Body of pancreas (tissue), 4 donors: ENCODE measurements around the gene DCAF7. TPM values are rescaled to one million over a fixed set of nuclear protein-coding genes. Genes with fewer than 3 reads are reported as not detected.

Experiments used
- ATAC-seq: fragments of 150-250 bp; one replicate; pipeline ENCODE4 v1.9.1; 2016
- DNase-seq, 4 donors: peaks; one replicate each; pipeline ENCODE4 v3.0.0-alpha.2; 2019
- H3K27ac ChIP-seq, 4 donors: fragments of 200-600 bp; sonication (generic); 1 replicate in 3 of 4; 2 replicates in 1 of 4; pipeline versions ENCODE4 v1.5.1 to v1.6.1; 2016 to 2019; ENCODE audit warnings: mild to moderate bottlenecking in 1 of 4, mixed read lengths in 1 of 4, moderate library complexity in 1 of 4
- H3K27me3 ChIP-seq, 2 donors: fragments of 200-600 bp; sonication (generic); one replicate each; pipeline ENCODE4 v1.6.0; 2016; ENCODE audit warnings: mild to moderate bottlenecking in 1 of 2
- H3K36me3 ChIP-seq, 2 donors: fragments of 200-600 bp; sonication (generic); replicated peaks in 1 of 2; 2 replicates each; pipeline ENCODE4 v1.5.1; 2016; ENCODE audit warnings: low read depth in 2 of 2; ENCODE audit not compliant: insufficient read depth in 1 of 2
- H3K4me1 ChIP-seq: fragments of 200-600 bp; sonication (generic); one replicate; pipeline ENCODE4 v1.6.0; 2016
- H3K4me3 ChIP-seq, 2 donors: fragments of 200-600 bp; sonication (generic); 1 replicate in 1 of 2; 2 replicates in 1 of 2; pipeline ENCODE4 v1.5.1; 2016 to 2019
- H3K9me3 ChIP-seq, 3 donors: fragments of 200-600 bp; sonication (generic); 1 replicate in 2 of 3; 2 replicates in 1 of 3; pipeline ENCODE4 v1.5.1; 2016
- POLR2A ChIP-seq, 3 donors: fragments of 450-650 bp; IDR thresholded peaks; one replicate each; pipeline ENCODE4 v1.6.1; 2016; ENCODE audit warnings: antibody characterized with exemption in 3 of 3, mild to moderate bottlenecking in 2 of 3
- WGBS, 2 donors: methylation state at CpG; one replicate each; pipeline ENCODE4 v1.1.5; 2017; 5-methylcytosine and 5-hydroxymethylcytosine counted together
- intact Hi-C: fragments of 100-400 bp; cut with DNase I; formaldehyde crosslinking; loops from one replicate; pipeline ENCODE4 v1.15.1; 2023
- total RNA-seq, 2 donors: library from RNA; depleted of rRNA; stranded (reverse); fragments of >200 nt; gene quantifications; one replicate each; pipeline ENCODE4 v1.1.0, GENCODE V29; 2016
- TF ChIP-seq, protein P1 (sequence below), 7 experiments: fragments of 450-650 bp in 4 of 7; fragments of 200-600 bp in 3 of 7; sonication (generic) in 3 of 7; IDR thresholded peaks; one replicate each; pipeline ENCODE4 v1.5.1; 2016 to 2019; ENCODE audit warnings: antibody characterized with exemption in 7 of 7

DCAF7 gene
- total RNA-seq, 2 donors from 2014 or later: 16.8 to 16.9 TPM

DNA sequence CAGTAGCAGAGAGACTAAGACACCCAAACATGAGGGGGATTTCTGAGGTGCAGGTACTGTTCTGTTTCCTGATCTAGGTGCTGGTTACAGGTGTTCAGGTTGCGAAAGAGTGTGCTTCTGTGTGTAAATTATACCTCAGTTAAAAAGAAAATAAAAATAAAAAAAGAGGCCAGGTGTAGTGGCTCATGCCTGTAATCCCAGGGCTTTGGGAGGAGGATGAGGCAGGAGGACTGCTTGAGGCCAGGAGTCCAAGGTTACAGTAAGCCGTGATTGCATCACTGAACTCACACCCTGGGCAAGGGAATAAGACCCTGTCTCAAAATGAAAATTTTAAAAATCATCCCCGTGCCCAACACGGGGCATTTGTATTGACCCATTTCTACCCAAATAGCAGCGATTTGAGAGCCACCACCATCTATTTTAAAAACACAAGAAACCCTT, 3.2 kb upstream of the DCAF7 start:
- Histone ChIP-seq H3K4me1 (peaks cover 18% of the 10 kb centered on the region), H3K27me3 (no peaks in the 10 kb centered on the region), H3K36me3 (no peaks in the 10 kb centered on the region), H3K9me3 (no peaks in the 10 kb centered on the region), H3K27ac (no peak overlapping the region), H3K4me3 (no peak overlapping the region)
- DNase-seq: no peak
- TF ChIP-seq, protein P1, sequence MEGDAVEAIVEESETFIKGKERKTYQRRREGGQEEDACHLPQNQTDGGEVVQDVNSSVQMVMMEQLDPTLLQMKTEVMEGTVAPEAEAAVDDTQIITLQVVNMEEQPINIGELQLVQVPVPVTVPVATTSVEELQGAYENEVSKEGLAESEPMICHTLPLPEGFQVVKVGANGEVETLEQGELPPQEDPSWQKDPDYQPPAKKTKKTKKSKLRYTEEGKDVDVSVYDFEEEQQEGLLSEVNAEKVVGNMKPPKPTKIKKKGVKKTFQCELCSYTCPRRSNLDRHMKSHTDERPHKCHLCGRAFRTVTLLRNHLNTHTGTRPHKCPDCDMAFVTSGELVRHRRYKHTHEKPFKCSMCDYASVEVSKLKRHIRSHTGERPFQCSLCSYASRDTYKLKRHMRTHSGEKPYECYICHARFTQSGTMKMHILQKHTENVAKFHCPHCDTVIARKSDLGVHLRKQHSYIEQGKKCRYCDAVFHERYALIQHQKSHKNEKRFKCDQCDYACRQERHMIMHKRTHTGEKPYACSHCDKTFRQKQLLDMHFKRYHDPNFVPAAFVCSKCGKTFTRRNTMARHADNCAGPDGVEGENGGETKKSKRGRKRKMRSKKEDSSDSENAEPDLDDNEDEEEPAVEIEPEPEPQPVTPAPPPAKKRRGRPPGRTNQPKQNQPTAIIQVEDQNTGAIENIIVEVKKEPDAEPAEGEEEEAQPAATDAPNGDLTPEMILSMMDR (IDR thresholded peaks at IDR 0.05): no peak
- no peak for TF ChIP-seq POLR2A (IDR thresholded peaks at IDR 0.05)
- intact Hi-C loops: loop anchor here (10.0 kb wide), 1 partner anchor 102 kb away; the partner anchor contains the start of gene CYB561
- ATAC-seq: no peak
- WGBS, 2 donors: 65% methylated on average over 5 of the region's 5 CpGs

GRCh38 chr17:63549289-63549945, 860 bp upstream of the DCAF7 start:
- ATAC-seq: no peak
- intact Hi-C loops: loop anchor here (10.0 kb wide), 1 partner anchor 105 kb away; the partner anchor contains the start of gene CYB561
- 18 to 25% methylated on average over 9 to 18 of the region's 18 CpGs for WGBS, 2 donors

DNA sequence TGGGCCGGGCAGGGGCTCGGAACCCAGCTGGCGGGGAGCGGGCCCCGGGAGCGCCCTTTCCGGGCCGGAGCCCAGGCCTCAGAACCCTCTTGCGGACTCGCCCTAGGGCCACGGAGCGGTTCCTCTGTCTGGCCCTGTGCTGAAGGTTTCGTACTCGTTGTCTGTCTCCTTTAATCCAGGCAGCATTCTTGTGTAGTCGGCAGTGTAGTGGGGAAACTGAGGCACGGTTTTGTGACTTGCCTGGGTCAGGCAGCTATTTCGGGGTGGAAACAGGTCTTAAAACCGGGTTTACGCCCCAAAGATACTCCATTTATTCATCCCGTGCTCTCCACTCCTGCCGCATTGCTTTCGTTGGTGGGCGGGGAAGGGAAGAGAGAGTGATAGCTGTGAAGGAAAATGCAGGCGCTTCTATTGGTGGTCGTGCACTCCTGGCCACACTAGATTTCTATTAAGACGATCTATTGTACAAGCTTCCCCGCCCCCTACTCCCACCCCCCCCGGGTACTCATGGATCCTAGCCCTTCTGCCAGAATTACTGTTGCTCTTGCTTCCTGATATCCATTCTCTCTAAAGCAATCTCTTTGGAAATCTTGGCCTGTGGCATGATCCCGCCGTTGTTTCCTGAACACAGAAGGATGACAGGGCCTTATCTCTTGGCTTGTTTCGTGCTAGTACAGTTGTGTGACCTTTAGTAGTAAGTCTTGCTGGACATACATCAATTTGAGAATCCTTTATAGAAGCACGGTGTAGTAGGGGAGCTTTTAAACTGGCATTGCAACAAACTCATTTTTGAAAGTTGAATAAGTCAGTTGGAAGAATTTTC, 751 bp downstream of the DCAF7 start:
- H3K36me3 ChIP-seq: no peaks in the 10 kb centered on the region
- ATAC-seq (no peak), DNase-seq (peak in 1 of 4 donors; percentile 13)
- H3K27me3 ChIP-seq: no peaks in the 10 kb centered on the region
- H3K4me1 ChIP-seq: peaks cover 42% of the 10 kb centered on the region
- 0% methylated on average over 20 to 32 of the region's 32 CpGs for WGBS, 2 donors
- H3K27ac ChIP-seq: peak overlapping the region; percentile 79 to 98 (median 87)
- no peak for TF ChIP-seq POLR2A (IDR thresholded peaks at IDR 0.05)
- TF ChIP-seq, protein P1 (IDR thresholded peaks at IDR 0.05): no peak
- H3K4me3 ChIP-seq: peak overlapping the region; percentile 64 to 100
- intact Hi-C loops: no loop called here
- H3K9me3 ChIP-seq: no peaks in the 10 kb centered on the region

More at GRCh38 chr17:63549289-63549945, 860 bp upstream of the DCAF7 start:
- no peaks in the 10 kb centered on the region for H3K9me3 ChIP-seq
- TF ChIP-seq, protein P1 (IDR thresholded peaks at IDR 0.05): no peak
- TF ChIP-seq POLR2A (IDR thresholded peaks at IDR 0.05): no peak
- peaks cover 29% of the 10 kb centered on the region for H3K4me1 ChIP-seq
- H3K36me3 ChIP-seq: no peaks in the 10 kb centered on the region
- no peak for DNase-seq
- peak overlapping the region; percentile 74 to 98 (median 92) for H3K27ac ChIP-seq
- H3K27me3 ChIP-seq: no peaks in the 10 kb centered on the region
- H3K4me3 ChIP-seq: peak overlapping the region; percentile 6 to 26

DNA sequence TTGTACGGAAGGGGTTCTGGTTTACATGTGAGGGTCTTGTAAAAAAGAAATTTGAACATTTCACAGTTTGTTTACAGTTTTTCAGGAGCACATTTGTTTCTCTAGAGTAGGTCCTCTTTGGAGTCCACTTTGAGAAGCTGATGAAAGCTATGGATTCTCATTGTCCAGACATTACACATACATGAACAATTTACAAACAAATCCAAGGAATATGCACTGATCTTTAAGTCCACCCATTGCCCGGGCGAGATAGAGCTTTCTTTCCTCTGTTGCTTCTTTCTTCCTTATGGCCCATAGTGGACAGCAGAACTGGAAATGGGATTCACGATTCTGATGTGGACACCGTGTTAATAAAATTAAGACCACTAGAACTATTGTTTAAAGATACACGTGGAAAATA, 1.9 kb downstream of the DCAF7 start:
- H3K4me3 ChIP-seq: no peak overlapping the region

More for the DNA sequence above, 1.9 kb downstream of the DCAF7 start:
- intact Hi-C loops: no loop called here
- peaks cover 46% of the 10 kb centered on the region for H3K4me1 ChIP-seq
- TF ChIP-seq, protein P1 (IDR thresholded peaks at IDR 0.05): no peak
- TF ChIP-seq POLR2A (IDR thresholded peaks at IDR 0.05): no peak
- DNase-seq: no peak
- H3K27ac ChIP-seq: no peak overlapping the region
- 34 to 39% methylated on average over 6 of the region's 6 CpGs for WGBS, 2 donors
- H3K27me3 ChIP-seq: no peaks in the 10 kb centered on the region
- no peaks in the 10 kb centered on the region for H3K9me3 ChIP-seq
- no peak for ATAC-seq
- H3K36me3 ChIP-seq: no peaks in the 10 kb centered on the region
